OCI-LY7 (cell line): Measurements from ENCODE around the gene LY86. TPM values are rescaled to one million over a fixed set of nuclear protein-coding genes. Genes with fewer than 3 reads are reported as not detected.

Experiments used
- BruUV-seq: library from RNA; stranded (reverse); fragments of 400-500 nt; replicated peaks from 2 replicates; lab custom pipeline; 2021; lab: Mats Ljungman, UMichigan
- CTCF ChIA-PET: fragments of 300-600 bp; sonication (Branson Sonifier 250); formaldehyde crosslinking; loops from one replicate; lab custom pipeline; 2022; ENCODE audit warnings: antibody characterized with exemption; ENCODE audit not compliant: unreplicated experiment; lab: Charles Lee
- POLR2A ChIA-PET: fragments of 300-600 bp; sonication (Branson Sonifier 250); formaldehyde crosslinking; loops from one replicate; lab custom pipeline; 2022; ENCODE audit warnings: antibody characterized with exemption; lab: Charles Lee
- DNase-seq: peaks from one replicate; pipeline ENCODE4 v3.0.0-alpha.2; 2015; ENCODE audit warnings: low spot score
- H2AFZ ChIP-seq: fragments of 200-600 bp; sonication (generic), shearing (Covaris generic); 2 replicates; pipeline ENCODE4 v1.6.1; 2014; ENCODE audit warnings: mild to moderate bottlenecking, antibody characterized with exemption, low read length, moderate library complexity
- H3K27ac ChIP-seq: fragments of 200-600 bp; sonication (generic); 2 replicates; pipeline ENCODE4 v1.5.1; 2014; ENCODE audit warnings: mixed run types, low read depth, mild to moderate bottlenecking, moderate library complexity, low read length, inconsistent platforms; ENCODE audit not compliant: poor library complexity, severe bottlenecking
- H3K36me3 ChIP-seq: fragments of 200-600 bp; sonication (generic); 2 replicates; pipeline ENCODE4 v1.6.1; 2014; ENCODE audit warnings: mild to moderate bottlenecking, antibody characterized with exemption, low read length, moderate library complexity, mixed read lengths; ENCODE audit not compliant: insufficient read depth
- H3K4me1 ChIP-seq: fragments of 200-600 bp; sonication (generic); 2 replicates; pipeline ENCODE4 v1.5.1; 2014; ENCODE audit warnings: mild to moderate bottlenecking, low read length; ENCODE audit not compliant: insufficient read depth, poor library complexity, severe bottlenecking
- H3K4me2 ChIP-seq: fragments of 200-600 bp; sonication (generic); 2 replicates; pipeline ENCODE4 v1.6.1; 2014; ENCODE audit warnings: mild to moderate bottlenecking, low read length
- H3K4me3 ChIP-seq: fragments of 200-600 bp; sonication (generic); 2 replicates; pipeline ENCODE4 v1.5.1; 2014; ENCODE audit warnings: mild to moderate bottlenecking, low read depth, low read length; ENCODE audit not compliant: poor library complexity, severe bottlenecking
- H3K79me2 ChIP-seq: fragments of 200-600 bp; sonication (generic); 2 replicates; pipeline ENCODE4 v1.6.1; 2016; ENCODE audit warnings: low read depth, mild to moderate bottlenecking, low read length, moderate library complexity, mixed read lengths; ENCODE audit not compliant: insufficient read depth
- H3K9me2 ChIP-seq: fragments of 200-600 bp; sonication (generic); 2 replicates; pipeline ENCODE4 v1.6.1; 2016; ENCODE audit warnings: mild to moderate bottlenecking, low read length, mixed read lengths; ENCODE audit not compliant: insufficient read depth
- H3K9me3 ChIP-seq: fragments of 200-600 bp; sonication (generic); 2 replicates; pipeline ENCODE4 v1.6.1; 2014; ENCODE audit warnings: mild to moderate bottlenecking, mixed run types, low read length, mixed read lengths
- H4K20me1 ChIP-seq: fragments of 200-600 bp; sonication (generic); 2 replicates; pipeline ENCODE4 v1.6.1; 2014; ENCODE audit warnings: mild to moderate bottlenecking, antibody characterized with exemption, low read length, moderate library complexity, mixed read lengths; ENCODE audit not compliant: insufficient read depth
- EZH2phosphoT487 ChIP-seq: fragments of 200-600 bp; sonication (generic); IDR thresholded peaks from 2 replicates; pipeline ENCODE4 v1.6.1; 2018; ENCODE audit warnings: low read depth, borderline replicate concordance, mild to moderate bottlenecking, mixed run types, antibody characterized with exemption, low read length, moderate library complexity, mixed read lengths
- intact Hi-C: fragments of 100-400 bp; cut with micrococcal nuclease; formaldehyde crosslinking; loops from one replicate; pipeline ENCODE4 v1.10.0; 2022; ENCODE audit not compliant: unreplicated experiment
- total RNA-seq, 2 experiments: library from RNA; depleted of rRNA in 1 of 2; stranded (reverse); fragments of >200 nt in 1 of 2; shearing (Covaris generic) in 1 of 2; gene quantifications; 2 replicates each; pipeline ENCODE4 v1.2.3, GENCODE V29; 2014 to 2022
- TF ChIP-seq, protein P1 (sequence below): fragments of 200-600 bp; sonication (generic); conservative IDR thresholded peaks from 2 replicates; pipeline ENCODE4 v1.5.1; 2014; ENCODE audit warnings: mild to moderate bottlenecking, antibody characterized with exemption, low read length, moderate library complexity, mixed read lengths

Gene LY86
- total RNA-seq, 2 experiments from 2014 or later: 48.4 to 62.8 TPM

DNA sequence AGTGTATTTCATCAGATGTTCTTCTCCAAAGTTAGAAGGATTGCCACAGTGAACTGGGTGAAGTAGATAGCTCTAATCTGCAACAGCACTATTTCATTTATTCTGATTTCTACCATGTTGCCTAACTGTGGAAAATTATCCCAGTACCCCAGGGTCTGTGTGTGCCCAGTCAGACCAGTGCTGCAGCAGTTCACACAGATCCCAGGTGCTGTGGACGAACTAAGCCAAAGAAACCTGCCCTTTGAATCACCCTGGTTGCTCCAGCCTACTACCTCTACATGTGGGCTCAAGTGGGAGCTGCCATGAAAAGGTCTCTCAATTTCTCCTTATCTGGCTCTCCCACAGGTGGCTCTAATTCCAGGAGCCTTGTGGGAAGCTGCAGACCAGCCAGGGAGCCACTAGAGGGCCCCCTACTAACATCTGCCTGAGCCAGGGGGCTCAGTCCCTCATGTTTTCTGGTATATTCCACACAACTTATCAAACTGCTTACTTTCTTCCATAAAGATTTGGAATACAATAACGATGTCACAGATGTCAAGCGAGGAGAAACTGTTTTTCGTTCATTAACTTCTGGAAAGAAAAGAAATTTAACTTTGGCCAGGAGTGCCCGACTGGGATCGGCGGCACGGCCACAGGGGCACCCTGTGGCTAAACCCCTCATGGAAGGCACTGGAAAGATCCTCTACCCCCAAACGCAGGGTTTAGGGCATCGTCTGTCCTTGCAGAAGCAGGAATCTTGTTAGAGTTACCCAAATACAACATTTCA is 31.6 kb upstream of the LY86 start:
- POLR2A ChIA-PET: interaction anchor here (0.5 to 1.2 kb wide), 3 partner anchors 228 to 559 kb away, joined by 3 to 5 read pairs (median 3); no protein-coding TSS in a partner anchor
- no peaks in the 10 kb centered on the region for H3K9me2 ChIP-seq
- DNase-seq: peak; percentile 74
- no peaks in the 10 kb centered on the region for H4K20me1 ChIP-seq
- no peaks in the 10 kb centered on the region for H3K36me3 ChIP-seq
- H3K4me3 ChIP-seq: no peak overlapping the region
- H2AFZ ChIP-seq: no peak overlapping the region
- H3K4me1 ChIP-seq: no peaks in the 10 kb centered on the region
- no peaks in the 10 kb centered on the region for H3K9me3 ChIP-seq
- H3K79me2 ChIP-seq: no peaks in the 10 kb centered on the region
- BruUV-seq: no TSS peak
- intact Hi-C loops: loop anchor here (1.0 to 2.0 kb wide), 2 partner anchors 27 to 120 kb away; no protein-coding TSS in a partner anchor
- TF ChIP-seq, protein P1, sequence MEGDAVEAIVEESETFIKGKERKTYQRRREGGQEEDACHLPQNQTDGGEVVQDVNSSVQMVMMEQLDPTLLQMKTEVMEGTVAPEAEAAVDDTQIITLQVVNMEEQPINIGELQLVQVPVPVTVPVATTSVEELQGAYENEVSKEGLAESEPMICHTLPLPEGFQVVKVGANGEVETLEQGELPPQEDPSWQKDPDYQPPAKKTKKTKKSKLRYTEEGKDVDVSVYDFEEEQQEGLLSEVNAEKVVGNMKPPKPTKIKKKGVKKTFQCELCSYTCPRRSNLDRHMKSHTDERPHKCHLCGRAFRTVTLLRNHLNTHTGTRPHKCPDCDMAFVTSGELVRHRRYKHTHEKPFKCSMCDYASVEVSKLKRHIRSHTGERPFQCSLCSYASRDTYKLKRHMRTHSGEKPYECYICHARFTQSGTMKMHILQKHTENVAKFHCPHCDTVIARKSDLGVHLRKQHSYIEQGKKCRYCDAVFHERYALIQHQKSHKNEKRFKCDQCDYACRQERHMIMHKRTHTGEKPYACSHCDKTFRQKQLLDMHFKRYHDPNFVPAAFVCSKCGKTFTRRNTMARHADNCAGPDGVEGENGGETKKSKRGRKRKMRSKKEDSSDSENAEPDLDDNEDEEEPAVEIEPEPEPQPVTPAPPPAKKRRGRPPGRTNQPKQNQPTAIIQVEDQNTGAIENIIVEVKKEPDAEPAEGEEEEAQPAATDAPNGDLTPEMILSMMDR: peak; percentile 99
- TF ChIP-seq EZH2phosphoT487: no peak
- H3K4me2 ChIP-seq: no peak overlapping the region
- H3K27ac ChIP-seq: no peak overlapping the region
- CTCF ChIA-PET: interaction anchor here (1.0 kb wide), 1 partner anchor 26 kb away, joined by 3 read pairs; no protein-coding TSS in a partner anchor

DNA sequence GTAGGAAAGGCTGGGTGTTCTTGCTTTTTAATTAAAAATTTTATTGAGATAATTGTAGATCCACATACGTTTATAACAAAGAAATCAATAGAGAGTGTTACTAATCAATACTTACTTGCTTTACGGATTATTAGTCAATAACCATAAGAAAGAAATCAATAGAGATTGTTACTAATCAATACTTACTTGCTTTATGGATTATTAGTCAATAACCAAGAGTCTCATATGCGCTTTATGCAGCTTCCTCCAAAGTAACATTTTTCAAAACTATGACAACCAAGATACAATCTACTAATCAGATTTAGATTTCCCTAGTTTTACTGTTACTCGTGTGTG is 31.0 kb upstream of the LY86 start:
- H3K9me2 ChIP-seq: no peaks in the 10 kb centered on the region
- H2AFZ ChIP-seq: no peak overlapping the region
- no peaks in the 10 kb centered on the region for H4K20me1 ChIP-seq
- no TSS peak for BruUV-seq
- H3K9me3 ChIP-seq: no peaks in the 10 kb centered on the region
- TF ChIP-seq, protein P1: no peak
- TF ChIP-seq EZH2phosphoT487: no peak
- H3K79me2 ChIP-seq: no peaks in the 10 kb centered on the region
- H3K36me3 ChIP-seq: no peaks in the 10 kb centered on the region
- H3K4me1 ChIP-seq: no peaks in the 10 kb centered on the region
- no peak overlapping the region for H3K27ac ChIP-seq
- no peak for DNase-seq
- H3K4me2 ChIP-seq: no peak overlapping the region
- H3K4me3 ChIP-seq: no peak overlapping the region
- ChIA-PET CTCF (no interaction called here), POLR2A (no interaction called here)
- intact Hi-C loops: loop anchor here (1.0 to 2.0 kb wide), 2 partner anchors 27 to 119 kb away; no protein-coding TSS in a partner anchor

DNA sequence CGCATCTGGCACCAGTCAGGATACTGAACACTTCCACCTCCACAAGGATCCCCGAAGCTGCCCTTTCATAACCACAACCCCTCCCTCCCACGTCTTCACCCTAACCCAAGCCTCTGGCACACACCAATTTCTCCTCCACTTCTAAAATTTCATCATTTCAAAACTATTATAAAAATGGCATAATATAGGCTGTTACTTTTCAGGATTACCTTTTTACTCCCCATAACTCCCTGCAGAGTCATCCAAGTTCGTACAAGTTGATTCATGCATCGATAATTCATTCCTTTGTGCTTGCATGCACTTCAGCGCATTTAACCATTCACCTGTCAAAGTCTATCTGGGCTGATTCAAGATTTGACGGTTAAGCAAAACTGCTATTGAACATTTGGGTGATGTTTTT is 30.6 kb upstream of the LY86 start:
- Histone ChIP-seq H3K27ac (no peak overlapping the region), H3K4me1 (no peaks in the 10 kb centered on the region), H3K36me3 (peaks cover 2% of the 10 kb centered on the region; the same call in 1 of the 2 replicates), H3K4me2 (no peak overlapping the region), H4K20me1 (no peaks in the 10 kb centered on the region), H3K9me3 (no peaks in the 10 kb centered on the region), H3K9me2 (no peaks in the 10 kb centered on the region), H3K4me3 (no peak overlapping the region), H2AFZ (no peak overlapping the region), H3K79me2 (no peaks in the 10 kb centered on the region)
- intact Hi-C loops: loop anchor here (1.0 to 2.0 kb wide), 2 partner anchors 26 to 119 kb away; no protein-coding TSS in a partner anchor
- POLR2A ChIA-PET: interaction anchor here (0.6 to 2.2 kb wide), 3 partner anchors 25 to 79 kb away, joined by 3 to 7 read pairs (median 6); no protein-coding TSS in a partner anchor
- CTCF ChIA-PET: interaction anchor here (1.2 kb wide), 1 partner anchor 12 kb away, joined by 3 read pairs; no protein-coding TSS in a partner anchor
- no TSS peak for BruUV-seq
- DNase-seq: no peak
- TF ChIP-seq, protein P1: no peak
- TF ChIP-seq EZH2phosphoT487: no peak
